H1 (cell line): ENCODE data around the gene LCNL1. TPM values are rescaled to one million over a fixed set of nuclear protein-coding genes. Genes with fewer than 3 reads are reported as not detected.

Experiments used
- CTCF ChIA-PET: fragments of 300-600 bp; sonication (Branson Sonifier 250); formaldehyde crosslinking; loops from one replicate; lab custom pipeline; 2021; ENCODE audit not compliant: partially characterized antibody; lab: Charles Lee
- POLR2A ChIA-PET: fragments of 300-600 bp; sonication (Branson Sonifier 250); formaldehyde crosslinking; loops from one replicate; lab custom pipeline; 2021; ENCODE audit warnings: inconsistent platforms; ENCODE audit not compliant: partially characterized antibody; lab: Charles Lee
- DNase-seq, 2 experiments: peaks; one replicate each; pipeline versions ENCODE4 v3.0.0 to v3.0.0-alpha.2; 2010 to 2022; ENCODE audit warnings: low spot score in 2 of 2, low read depth in 1 of 2, mixed read lengths in 1 of 2
- FAIRE-seq: peaks from 2 replicates; lab custom pipeline; 2011; peaks lifted over from hg19 to GRCh38; lab: Jason Lieb, UNC
- H2AFZ ChIP-seq: 2 replicates; pipeline ENCODE4 v1.8.1; 2012; ENCODE audit warnings: low read length, inconsistent platforms
- H2AK5ac ChIP-seq: 2 replicates; pipeline ENCODE4 v1.6.1; 2013; ENCODE audit warnings: low read depth, low read length
- H2BK120ac ChIP-seq: replicated peaks from 2 replicates; pipeline ENCODE3; 2013; ENCODE audit warnings: low read depth, low read length, inconsistent platforms
- H2BK12ac ChIP-seq: 2 replicates; pipeline ENCODE4 v1.6.1; 2013; ENCODE audit warnings: low read depth, low read length
- H2BK15ac ChIP-seq: 2 replicates; pipeline ENCODE4 v1.6.1; 2013; ENCODE audit warnings: low read length
- H2BK20ac ChIP-seq: 2 replicates; pipeline ENCODE4 v1.6.1; 2013; ENCODE audit warnings: low read length
- H2BK5ac ChIP-seq: 2 replicates; pipeline ENCODE4 v1.6.1; 2013; ENCODE audit warnings: low read depth, low read length
- H3K14ac ChIP-seq: 2 replicates; pipeline ENCODE4 v1.6.1; 2013; ENCODE audit warnings: inconsistent platforms; ENCODE audit not compliant: insufficient read length
- H3K18ac ChIP-seq: 2 replicates; pipeline ENCODE4 v1.6.1; 2013; ENCODE audit warnings: low read length; ENCODE audit errors: extremely low read depth
- H3K23ac ChIP-seq: 2 replicates; pipeline ENCODE4 v1.6.1; 2013; ENCODE audit warnings: inconsistent platforms; ENCODE audit not compliant: insufficient read length
- H3K23me2 ChIP-seq: 2 replicates; pipeline ENCODE4 v1.6.1; 2013; ENCODE audit warnings: low read depth, low read length
- H3K27ac ChIP-seq: 2 replicates; pipeline ENCODE4 v1.6.1; 2011; ENCODE audit warnings: low read depth, low read length, inconsistent platforms
- H3K27me3 ChIP-seq, 4 experiments: replicated peaks in 1 of 4; 1 replicate in 1 of 4; 2 replicates in 3 of 4; pipeline versions ENCODE4 v1.6.1 to v1.8.1; 2011 to 2013; ENCODE audit warnings: low read length in 3 of 4, mild to moderate bottlenecking in 3 of 4, inconsistent platforms in 2 of 4, mixed read lengths in 2 of 4, moderate library complexity in 1 of 4; ENCODE audit not compliant: control insufficient read depth in 3 of 4, insufficient read depth in 3 of 4; ENCODE audit errors: extremely low read depth in 1 of 4
- H3K36me3 ChIP-seq, 4 experiments: 2 replicates each; pipeline versions ENCODE4 v1.6.1 to v1.8.1; 2011 to 2013; ENCODE audit warnings: mild to moderate bottlenecking in 4 of 4, low read length in 3 of 4, moderate library complexity in 2 of 4, control low read depth in 1 of 4, inconsistent platforms in 1 of 4; ENCODE audit not compliant: insufficient read depth in 4 of 4, control insufficient read depth in 2 of 4
- H3K4ac ChIP-seq: replicated peaks from 2 replicates; pipeline ENCODE3; 2013; ENCODE audit warnings: low read length, low read depth, mixed read lengths, inconsistent platforms; ENCODE audit not compliant: insufficient read length
- H3K4me1 ChIP-seq, 4 experiments: replicated peaks in 1 of 4; 1 replicate in 1 of 4; 2 replicates in 3 of 4; pipeline versions ENCODE4 v1.6.1 to v1.8.1; 2011 to 2013; ENCODE audit warnings: low read length in 3 of 4, inconsistent platforms in 2 of 4, mixed read lengths in 1 of 4; ENCODE audit not compliant: insufficient read depth in 4 of 4, control insufficient read depth in 3 of 4
- H3K4me2 ChIP-seq, 2 experiments: 2 replicates each; pipeline versions ENCODE4 v1.6.1 to v1.8.1; 2011 to 2013; ENCODE audit warnings: low read depth in 2 of 2, low read length in 2 of 2, control low read depth in 1 of 2, inconsistent platforms in 1 of 2, mild to moderate bottlenecking in 1 of 2; ENCODE audit not compliant: insufficient read depth in 1 of 2
- H3K4me3 ChIP-seq, 4 experiments: fragments of 200-600, 300-600 bp in 1 of 4; sonication (generic), shearing (Covaris generic), sonication (Bioruptor Twin) in 1 of 4; 2 replicates each; pipeline versions ENCODE4 v1.5.1 to v1.8.1; 2011 to 2016; ENCODE audit warnings: low read length in 4 of 4, low read depth in 3 of 4, control low read depth in 2 of 4, inconsistent platforms in 2 of 4, mild to moderate bottlenecking in 2 of 4, mixed read lengths in 1 of 4, moderate library complexity in 1 of 4; ENCODE audit not compliant: insufficient read depth in 2 of 4; ENCODE audit errors: extremely low read depth in 1 of 4
- H3K56ac ChIP-seq: replicated peaks from 2 replicates; pipeline ENCODE3; 2013; ENCODE audit warnings: low read depth, mild to moderate bottlenecking, mixed read lengths, low read length, inconsistent platforms; ENCODE audit not compliant: insufficient read length
- H3K79me1 ChIP-seq: 2 replicates; pipeline ENCODE4 v1.6.1; 2013; ENCODE audit warnings: low read depth, low read length, control low read depth
- H3K79me2 ChIP-seq, 2 experiments: 2 replicates each; pipeline versions ENCODE4 v1.6.1 to v1.8.1; 2012 to 2013; ENCODE audit warnings: low read length in 2 of 2, mild to moderate bottlenecking in 2 of 2, inconsistent platforms in 1 of 2; ENCODE audit not compliant: insufficient read depth in 2 of 2, control insufficient read depth in 1 of 2
- H3K9ac ChIP-seq, 4 experiments: replicated peaks in 1 of 4; 1 replicate in 1 of 4; 2 replicates in 3 of 4; pipeline versions ENCODE4 v1.6.1 to v1.8.1; 2011 to 2013; ENCODE audit warnings: low read depth in 3 of 4, low read length in 3 of 4, control low read depth in 2 of 4, mild to moderate bottlenecking in 2 of 4, moderate library complexity in 2 of 4, inconsistent platforms in 1 of 4; ENCODE audit errors: extremely low read depth in 1 of 4
- H3K9me3 ChIP-seq, 2 experiments: 2 replicates each; pipeline versions ENCODE4 v1.6.1 to v1.8.1; 2012 to 2013; ENCODE audit warnings: mild to moderate bottlenecking in 2 of 2, moderate library complexity in 2 of 2, control low read depth in 1 of 2, inconsistent platforms in 1 of 2, low read depth in 1 of 2, low read length in 1 of 2, mixed read lengths in 1 of 2; ENCODE audit not compliant: insufficient read depth in 2 of 2
- H4K20me1 ChIP-seq, 2 experiments: replicated peaks in 1 of 2; 2 replicates each; pipeline versions ENCODE3 to v1.8.1; 2011 to 2013; ENCODE audit warnings: inconsistent platforms in 2 of 2, low read length in 2 of 2, mild to moderate bottlenecking in 1 of 2; ENCODE audit not compliant: insufficient read depth in 2 of 2, control insufficient read depth in 1 of 2
- H4K5ac ChIP-seq: 2 replicates; pipeline ENCODE4 v1.6.1; 2013; ENCODE audit warnings: low read length, low read depth, mixed read lengths, inconsistent platforms; ENCODE audit not compliant: insufficient read length
- H4K8ac ChIP-seq: 2 replicates; pipeline ENCODE4 v1.8.0; 2013; ENCODE audit warnings: mild to moderate bottlenecking, moderate library complexity, low read length, inconsistent platforms; ENCODE audit not compliant: insufficient read depth; ENCODE audit errors: extremely low read depth
- H4K91ac ChIP-seq: replicated peaks from 2 replicates; pipeline ENCODE3; 2013; ENCODE audit warnings: low read length, mixed read lengths, inconsistent platforms; ENCODE audit not compliant: insufficient read length
- CBX8 ChIP-seq: fragments of 300-800, 300-1000 bp; sonication (generic); IDR thresholded peaks from 2 replicates; pipeline ENCODE4 v1.7.1; 2016; ENCODE audit warnings: low read depth, low read length, borderline replicate concordance
- CHD2 ChIP-seq: IDR thresholded peaks from 2 replicates; pipeline ENCODE4 v1.6.1; 2012; ENCODE audit warnings: low read length, improper control_type of control experiment
- CTBP2 ChIP-seq: IDR thresholded peaks from 2 replicates; pipeline ENCODE4 v1.7.0; 2011; ENCODE audit warnings: borderline replicate concordance, mild to moderate bottlenecking, moderate library complexity, mixed read lengths, low read length; ENCODE audit not compliant: insufficient read depth, insufficient read length
- FOSL1 ChIP-seq: IDR thresholded peaks from 2 replicates; pipeline ENCODE4 v1.6.1; 2011; ENCODE audit warnings: mild to moderate bottlenecking, low read depth, low read length, moderate library complexity; ENCODE audit not compliant: insufficient read depth
- JUN ChIP-seq: IDR thresholded peaks from 2 replicates; pipeline ENCODE4 v1.6.1; 2011; ENCODE audit warnings: low read depth, mild to moderate bottlenecking, improper control_type of control experiment, low read length
- KDM4A ChIP-seq: IDR thresholded peaks from one replicate; pipeline ENCODE4 v1.7.1; 2012; ENCODE audit warnings: low read depth, mild to moderate bottlenecking, moderate library complexity, low read length, inconsistent platforms; ENCODE audit not compliant: severe bottlenecking
- SUZ12 ChIP-seq: fragments of 200-600 bp; sonication (generic); IDR thresholded peaks from 2 replicates; pipeline ENCODE4 v1.6.1; 2012; ENCODE audit warnings: mild to moderate bottlenecking, inconsistent platforms, low read length, moderate library complexity, mixed read lengths
- TAF7 ChIP-seq: optimal IDR thresholded peaks from 2 replicates; pipeline ENCODE3; 2011; ENCODE audit warnings: low read depth, mild to moderate bottlenecking, inconsistent platforms, low read length, moderate library complexity, borderline replicate concordance
- WGBS, 2 experiments: shearing (Covaris generic) in 1 of 2; methylation state at CpG; one replicate each; pipeline versions ENCODE4 v1.1.6 to v1.1.7; 2013 to 2015; ENCODE audit warnings: low lambda C conversion rate in 2 of 2, mixed read lengths in 2 of 2, inconsistent platforms in 1 of 2, low coverage in 1 of 2, missing lambda C conversion rate in 1 of 2; ENCODE audit not compliant: insufficient replicate concordance in 2 of 2, insufficient coverage in 1 of 2, insufficient read length in 1 of 2; ENCODE audit errors: extremely low coverage in 1 of 2, missing lambda C conversion rate in 1 of 2; 5-methylcytosine and 5-hydroxymethylcytosine counted together
- polyA plus RNA-seq, 7 experiments: library from polyadenylated mRNA; depleted of rRNA in 3 of 7; stranded (reverse) in 5 of 7; unstranded in 2 of 7; fragments of >200 nt in 5 of 7; fragments of 200-250 nt in 2 of 7; gene quantifications; 1 replicate in 5 of 7; 2 replicates in 1 of 7; 4 replicates in 1 of 7; pipeline versions ENCODE4 v1.2.1 to v1.2.3, GENCODE V29; 2011 to 2013; ENCODE audit warnings: missing spikeins in 2 of 7, mixed read lengths in 2 of 7
- total RNA-seq: library from RNA; stranded (reverse); fragmentation: NEBNext Ultra II Directional; extraction: Animal tissue kit (Norgen Biotek cat#: 25700); gene quantifications from 2 replicates; pipeline ENCODE4 v1.2.1, GENCODE V29; 2021
- TF ChIP-seq, protein P1 (sequence below): IDR thresholded peaks from 2 replicates; pipeline ENCODE4 v1.6.1; 2011; ENCODE audit warnings: low read length, improper control_type of control experiment
- TF ChIP-seq, protein P2 (sequence below): IDR thresholded peaks from 2 replicates; pipeline ENCODE4 v1.6.1; 2011; ENCODE audit warnings: low read depth, mild to moderate bottlenecking, low read length; ENCODE audit not compliant: insufficient read depth

Gene LCNL1
- total and polyA plus RNA-seq, 2 of the 8 experiments (the other 6 are each of a cell fraction or from before 2014, with no cell fraction given) = 0.11 TPM; not detected in 1

DNA sequence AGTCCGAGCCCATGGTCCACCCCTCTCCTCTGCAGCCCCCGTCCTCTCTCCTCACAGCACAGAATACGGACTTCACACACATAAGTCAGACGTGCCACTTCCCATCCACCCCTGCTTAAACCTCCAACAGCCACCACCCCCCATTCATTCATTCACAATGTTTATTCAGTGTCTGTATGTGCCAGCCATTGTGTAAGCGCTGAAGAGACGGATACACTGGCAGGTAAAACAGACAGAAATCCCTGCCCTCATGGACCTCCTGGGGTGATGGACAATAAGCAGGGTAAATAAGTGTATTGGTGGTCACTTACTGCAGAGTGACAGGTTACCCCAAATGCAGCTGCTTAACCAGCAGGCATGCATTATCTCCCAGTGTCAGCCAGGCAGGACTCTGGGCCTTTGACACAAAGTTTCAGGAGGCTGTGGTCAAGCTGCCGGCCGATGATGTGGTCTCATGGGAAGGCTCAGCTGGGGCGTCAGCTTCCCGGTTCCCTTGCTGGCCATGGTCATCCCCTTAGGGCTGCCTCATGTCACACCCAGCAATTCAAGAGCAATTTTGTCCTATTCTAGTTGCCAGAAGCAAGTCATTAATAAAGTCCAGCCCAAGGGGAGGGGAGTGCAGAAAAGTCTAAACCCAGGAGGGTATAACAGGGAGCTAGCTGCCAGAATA is 7.6 kb downstream of the LCNL1 start:
- Histone ChIP-seq H4K20me1 (peaks cover 0 to 2% of the 10 kb centered on the region in 2 experiments), H3K18ac (no peak overlapping the region), H2BK5ac (no peak overlapping the region), H2AK5ac (0 out of 2 replicates have a peak overlapping the region, but pooled peaks have one; percentile 60), H3K4me1 (peaks cover 0 to 5% (median 2%) of the 10 kb centered on the region in 4 experiments; a peak in 4 of 7 replicates), H3K79me1 (no peaks in the 10 kb centered on the region), H3K36me3 (peaks cover 0 to 2% (median 0%) of the 10 kb centered on the region in 4 experiments; a peak in 1 of 8 replicates), H3K79me2 (no peaks in the 10 kb centered on the region), H3K4me3 (no peak overlapping the region), H4K91ac (no peak overlapping the region), H4K8ac (no peak overlapping the region), H2AFZ (no peak overlapping the region), H3K9me3 (peaks cover 6% of the 10 kb centered on the region in 2 experiments; a peak in 2 of 4 replicates), H3K4me2 (no peak overlapping the region), H2BK20ac (no peak overlapping the region), H3K23ac (no peak overlapping the region), H3K14ac (no peak overlapping the region), H3K56ac (no peak overlapping the region), H3K4ac (no peak overlapping the region), H3K23me2 (peaks cover 9% of the 10 kb centered on the region), H3K27me3 (peaks cover 5 to 30% (median 25%) of the 10 kb centered on the region in 4 experiments), H2BK15ac (peak overlapping the region; percentile 29; the same call in 1 of the 2 replicates), H3K27ac (no peak overlapping the region), H4K5ac (no peak overlapping the region), H2BK12ac (no peak overlapping the region), H3K9ac (no peak overlapping the region), H2BK120ac (no peak overlapping the region)
- ChIA-PET CTCF (interaction anchor here (0.6 to 6.3 kb wide), 5 partner anchors 9 to 77 kb away, joined by 3 to 31 read pairs (median 15); partner anchors contain the start of gene ABCA2), POLR2A (no interaction called here)
- FAIRE-seq (no peak), DNase-seq (no peak)
- 85% methylated on average over 10 of the region's 10 CpGs; no CpG with 5 or more reads in 1 of the 2 experiments for WGBS, 2 experiments
- TF ChIP-seq KDM4A = no peak
- TF ChIP-seq CBX8 = no peak
- no peak for TF ChIP-seq CTBP2
- TF ChIP-seq, protein P1, sequence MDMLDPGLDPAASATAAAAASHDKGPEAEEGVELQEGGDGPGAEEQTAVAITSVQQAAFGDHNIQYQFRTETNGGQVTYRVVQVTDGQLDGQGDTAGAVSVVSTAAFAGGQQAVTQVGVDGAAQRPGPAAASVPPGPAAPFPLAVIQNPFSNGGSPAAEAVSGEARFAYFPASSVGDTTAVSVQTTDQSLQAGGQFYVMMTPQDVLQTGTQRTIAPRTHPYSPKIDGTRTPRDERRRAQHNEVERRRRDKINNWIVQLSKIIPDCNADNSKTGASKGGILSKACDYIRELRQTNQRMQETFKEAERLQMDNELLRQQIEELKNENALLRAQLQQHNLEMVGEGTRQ = no peak
- TF ChIP-seq SUZ12 = no peak
- TF ChIP-seq, protein P2, sequence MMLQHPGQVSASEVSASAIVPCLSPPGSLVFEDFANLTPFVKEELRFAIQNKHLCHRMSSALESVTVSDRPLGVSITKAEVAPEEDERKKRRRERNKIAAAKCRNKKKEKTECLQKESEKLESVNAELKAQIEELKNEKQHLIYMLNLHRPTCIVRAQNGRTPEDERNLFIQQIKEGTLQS = no peak
- TF ChIP-seq CHD2 = no peak
- no peak for TF ChIP-seq FOSL1
- no peak for TF ChIP-seq JUN
- no peak for TF ChIP-seq TAF7
